ENCODE measurements around the gene CDCA4.

DNA sequence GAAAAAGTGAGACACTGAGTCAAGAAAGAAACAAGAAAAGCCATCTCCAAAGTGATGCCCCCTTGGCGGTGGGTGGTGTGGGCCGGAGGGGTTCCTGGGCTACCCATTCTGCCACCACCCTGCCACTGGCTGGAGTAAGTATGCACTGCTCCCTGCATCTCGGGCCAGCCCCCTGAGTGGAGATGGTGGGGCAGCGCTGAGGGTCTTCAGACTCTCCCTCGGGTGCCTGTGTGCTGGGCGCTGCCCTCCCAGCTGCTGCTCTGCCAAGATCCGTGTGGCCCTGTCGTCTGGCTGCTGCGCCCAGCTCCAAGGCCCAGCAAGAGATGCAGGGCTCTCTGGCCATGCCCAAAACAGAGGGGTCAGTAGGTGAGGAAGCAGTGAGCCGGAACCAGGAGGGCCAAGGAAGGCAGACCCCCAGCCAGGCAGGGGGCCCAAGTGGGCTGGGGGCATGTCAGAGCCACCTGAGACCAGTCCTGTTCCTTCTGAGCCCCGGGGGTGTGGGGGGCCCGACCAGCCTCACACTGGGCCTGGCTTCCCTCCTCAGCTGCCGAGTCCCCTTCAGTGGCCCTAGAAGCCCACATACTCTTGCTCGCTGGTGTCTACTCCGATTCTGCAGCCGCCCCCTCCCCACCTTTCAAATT, 39.2 kb upstream of the CDCA4 start:
- TF ChIP-seq, protein P1, sequence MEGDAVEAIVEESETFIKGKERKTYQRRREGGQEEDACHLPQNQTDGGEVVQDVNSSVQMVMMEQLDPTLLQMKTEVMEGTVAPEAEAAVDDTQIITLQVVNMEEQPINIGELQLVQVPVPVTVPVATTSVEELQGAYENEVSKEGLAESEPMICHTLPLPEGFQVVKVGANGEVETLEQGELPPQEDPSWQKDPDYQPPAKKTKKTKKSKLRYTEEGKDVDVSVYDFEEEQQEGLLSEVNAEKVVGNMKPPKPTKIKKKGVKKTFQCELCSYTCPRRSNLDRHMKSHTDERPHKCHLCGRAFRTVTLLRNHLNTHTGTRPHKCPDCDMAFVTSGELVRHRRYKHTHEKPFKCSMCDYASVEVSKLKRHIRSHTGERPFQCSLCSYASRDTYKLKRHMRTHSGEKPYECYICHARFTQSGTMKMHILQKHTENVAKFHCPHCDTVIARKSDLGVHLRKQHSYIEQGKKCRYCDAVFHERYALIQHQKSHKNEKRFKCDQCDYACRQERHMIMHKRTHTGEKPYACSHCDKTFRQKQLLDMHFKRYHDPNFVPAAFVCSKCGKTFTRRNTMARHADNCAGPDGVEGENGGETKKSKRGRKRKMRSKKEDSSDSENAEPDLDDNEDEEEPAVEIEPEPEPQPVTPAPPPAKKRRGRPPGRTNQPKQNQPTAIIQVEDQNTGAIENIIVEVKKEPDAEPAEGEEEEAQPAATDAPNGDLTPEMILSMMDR (IDR thresholded peaks at IDR 0.05; ENCODE audit: low read length): no peak
- no peak for TF ChIP-seq EZH2 (IDR thresholded peaks at IDR 0.05; ENCODE audit: borderline replicate concordance, low read length)
